Measurements from ENCODE around the gene PNKP.

The PNKP gene

DNA sequence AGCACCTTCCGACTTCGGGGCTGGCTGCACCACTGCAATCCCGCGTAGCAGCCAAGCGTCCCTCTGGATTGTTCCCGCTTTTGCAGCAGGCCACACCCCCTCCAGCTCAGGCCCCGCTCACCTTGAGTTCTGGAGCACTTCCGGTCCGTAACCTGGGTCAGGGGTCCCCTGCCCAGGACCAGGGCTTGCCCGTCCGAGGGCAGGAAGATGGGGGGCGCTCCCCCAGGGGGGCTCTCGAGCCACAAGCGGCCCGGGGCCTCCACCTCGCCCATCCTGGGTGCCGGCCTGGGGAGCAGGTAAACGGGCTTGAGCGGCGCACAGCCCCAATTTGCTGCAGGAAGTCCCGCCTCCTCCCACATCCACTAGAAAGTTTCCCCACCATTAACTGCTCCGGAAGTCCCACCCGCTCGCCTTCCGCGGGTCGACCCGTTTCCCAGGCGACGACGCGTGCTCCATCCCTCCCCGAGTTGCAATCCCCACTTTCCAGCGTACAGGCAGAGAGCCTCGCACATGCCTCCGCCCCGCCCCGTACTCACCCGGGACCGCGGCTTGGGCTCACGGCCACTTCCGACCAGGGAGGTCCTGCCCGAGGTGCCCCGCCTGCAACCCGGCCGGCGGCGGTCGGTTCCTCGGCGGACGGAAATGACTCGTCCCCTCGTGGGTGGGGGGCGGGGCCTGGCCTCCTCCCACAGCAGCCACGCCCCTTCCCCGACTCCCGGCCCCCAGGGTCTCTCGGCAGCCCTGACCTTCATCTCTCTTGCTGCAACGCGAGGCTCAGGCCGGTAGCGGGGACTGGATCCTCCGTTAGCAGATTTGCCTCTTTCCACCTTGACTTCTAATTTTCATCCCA is at the start of gene PNKP:
Gene PNKP, minus strand, starts transcription at position 644 of the 850 bp plus-strand sequence. Its CDS starts 372 bp downstream, at position 272.
- peak; percentile 90 for DNase-seq

DNA sequence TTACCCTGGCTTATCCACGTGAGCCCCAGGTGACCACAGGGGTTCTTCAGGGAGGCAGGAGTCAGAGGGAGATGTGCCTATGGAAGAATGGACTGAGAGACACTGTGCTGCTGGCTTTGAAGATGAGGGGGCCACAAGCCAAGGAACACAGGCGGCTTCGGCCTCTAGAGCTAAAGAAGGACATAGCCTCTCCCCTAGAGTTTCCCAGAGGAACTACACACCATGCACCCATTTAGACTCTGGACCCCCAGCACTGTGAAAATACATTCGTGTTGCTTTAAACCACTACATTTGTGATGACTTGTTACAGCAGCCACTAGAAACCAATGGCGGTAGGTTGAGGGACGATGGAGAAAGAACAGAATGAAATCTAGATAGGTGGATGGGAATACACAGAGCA is 47.9 kb upstream of the PNKP start:
- DNase-seq = no peak

- DNase-seq = no peak
Observed at GRCh38 chr19:49913720-49914119, 46.3 kb upstream of the PNKP start.

DNA sequence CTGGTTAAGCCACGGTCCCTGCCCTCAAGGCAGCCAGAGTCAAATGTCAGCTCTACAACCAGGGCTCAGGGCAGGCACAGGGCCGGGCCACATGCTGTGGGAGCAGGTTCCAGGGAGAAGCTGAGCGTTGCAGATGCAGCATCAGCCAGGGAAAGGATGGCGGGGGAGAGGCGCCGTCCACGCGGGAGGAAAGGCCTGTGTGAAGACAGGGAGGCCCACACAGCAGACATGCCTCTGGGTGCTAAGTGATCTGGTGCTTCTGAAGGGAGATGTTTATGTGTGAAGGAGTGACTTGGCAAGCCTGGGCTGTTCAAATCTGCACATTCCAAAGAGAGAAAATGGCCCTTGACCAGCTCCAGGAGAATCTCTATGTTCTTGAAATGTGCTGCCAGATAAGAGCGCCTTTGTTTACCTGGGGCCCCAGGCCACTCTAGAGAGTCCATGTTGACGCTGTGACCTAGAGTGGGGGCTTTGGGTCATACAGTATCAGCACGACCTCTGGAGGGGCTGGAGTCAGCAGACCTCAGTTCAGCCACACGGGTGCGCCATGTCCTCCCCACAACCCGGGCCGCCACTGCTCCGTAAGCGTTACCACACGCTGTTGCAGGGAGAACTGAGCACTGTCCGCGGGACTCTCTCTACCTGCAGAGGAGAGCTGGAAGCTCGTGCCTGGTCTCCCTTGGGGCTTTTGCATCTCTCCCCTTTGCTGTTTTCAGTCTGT is 45.7 kb upstream of the PNKP start:
- DNase-seq = no peak

GRCh38 chr19:49911381-49912145 is 44.2 kb upstream of the PNKP start:
- no peak for DNase-seq

GRCh38 chr19:49910179-49910578 is 42.8 kb upstream of the PNKP start:
- no peak for DNase-seq

- no peak for DNase-seq
Observed at GRCh38 chr19:49908480-49909420, 41.4 kb upstream of the PNKP start.

DNA sequence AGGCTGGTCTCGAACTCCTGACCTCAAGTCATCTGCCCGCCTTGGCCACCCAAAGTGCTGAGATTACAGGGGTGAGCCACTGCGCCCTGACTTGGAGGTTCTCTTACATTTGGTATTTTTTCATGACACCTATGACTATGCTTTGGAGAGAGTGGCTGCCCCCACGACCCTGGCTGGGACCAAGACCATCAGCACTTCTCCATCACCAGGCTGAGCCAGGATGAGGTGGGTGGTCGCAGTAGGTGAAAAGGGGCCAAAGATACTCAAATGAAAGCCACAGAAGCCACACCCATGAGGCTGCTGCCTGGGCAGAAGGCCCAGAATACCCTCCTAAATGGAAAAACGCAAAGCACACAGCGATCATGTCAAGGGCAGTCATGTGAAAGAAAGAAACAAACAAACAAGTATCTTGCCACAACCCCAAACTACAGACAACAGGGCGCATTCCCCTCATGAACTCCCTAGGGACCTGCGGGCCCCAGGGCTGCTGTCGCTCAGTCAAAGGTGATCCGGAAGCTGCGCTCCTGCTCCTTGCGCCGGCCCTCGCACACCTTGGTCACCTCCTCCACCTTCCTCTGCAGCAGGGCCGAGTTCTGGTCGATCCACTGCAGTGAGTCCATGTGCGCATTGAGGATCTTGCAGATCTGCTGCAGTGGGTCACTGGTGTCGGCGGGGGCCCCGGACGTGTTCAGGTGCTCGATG is 40.5 kb upstream of the PNKP start:
- DNase-seq = no peak

DNA sequence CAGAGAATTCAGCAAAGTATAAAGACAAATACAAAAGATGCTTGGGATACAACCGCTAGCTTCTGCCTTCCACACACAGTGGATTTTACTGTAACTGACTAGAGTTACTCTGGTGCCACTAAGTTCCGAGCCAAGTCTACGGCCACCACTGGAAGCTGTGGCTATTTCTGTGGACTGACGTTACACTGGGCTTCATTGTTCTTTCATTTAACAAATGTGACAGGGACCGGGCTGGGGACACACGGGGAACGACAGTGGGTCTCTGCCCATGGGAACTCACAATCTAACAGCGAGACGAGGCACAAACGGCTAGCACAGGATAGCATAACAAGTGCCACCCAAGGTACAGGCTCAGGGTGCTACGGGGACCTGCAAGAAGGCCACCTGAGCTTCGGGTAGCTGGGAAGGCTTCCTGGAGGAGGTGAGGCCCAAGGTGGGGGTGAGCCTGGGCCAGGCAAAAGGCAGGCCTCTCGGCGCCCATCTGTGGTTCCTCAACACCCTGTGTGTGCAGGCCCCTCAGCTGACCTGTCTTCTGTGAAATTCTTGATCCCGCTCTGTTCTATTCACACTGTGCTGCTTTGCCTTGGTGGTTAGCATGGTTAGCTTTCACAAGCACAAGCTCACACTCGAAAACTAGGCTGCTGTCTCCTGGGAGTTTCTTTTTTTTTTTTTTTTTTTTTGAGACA is 39.6 kb upstream of the PNKP start:
- DNase-seq = no peak

- no peak for DNase-seq
Observed at GRCh38 chr19:49904136-49904535, 36.8 kb upstream of the PNKP start.

DNA sequence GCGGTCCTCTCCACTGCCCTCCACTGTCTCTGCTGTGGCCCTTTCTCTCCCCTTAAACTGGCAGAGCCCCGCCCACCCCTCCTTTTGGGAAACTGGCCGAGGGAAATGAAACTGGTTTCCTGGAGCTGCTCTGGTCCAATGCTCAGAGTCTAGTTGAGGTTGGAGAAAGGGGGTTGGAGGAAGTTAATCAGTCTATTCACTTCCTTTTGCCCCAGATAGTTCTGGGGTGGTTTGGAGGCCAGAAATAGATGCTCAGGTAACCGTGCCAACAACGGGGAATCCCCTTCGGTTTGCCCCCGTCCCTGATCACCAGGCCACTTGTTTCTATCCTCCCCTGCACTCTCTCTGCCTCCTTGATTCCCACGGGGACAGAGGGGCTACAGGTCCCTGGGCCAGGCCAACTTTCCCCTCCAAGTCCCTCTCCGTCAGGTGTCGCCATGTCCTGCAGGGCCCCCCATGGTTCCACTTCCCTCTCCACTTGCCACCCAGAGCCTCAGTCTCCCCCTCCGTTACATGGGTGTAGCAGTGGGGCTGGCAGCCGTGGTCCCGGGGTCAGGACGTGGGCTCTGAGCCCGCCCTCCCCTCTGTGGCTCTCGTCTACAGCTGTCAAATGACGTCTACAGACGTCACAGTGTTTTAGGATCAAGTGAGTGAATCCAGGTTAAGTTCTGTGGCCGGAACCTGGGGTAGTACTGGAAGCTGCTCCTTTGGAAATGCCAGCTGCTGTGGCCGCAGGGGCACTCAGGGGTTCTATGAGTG is 29.7 kb upstream of the PNKP start, which contains the start of gene IL4I1:
Gene IL4I1, minus strand, starts transcription at position 25 of the 759 bp plus-strand sequence. CDS start 727 bp downstream, outside the sequence.
- DNase-seq = peak; percentile 49

DNA sequence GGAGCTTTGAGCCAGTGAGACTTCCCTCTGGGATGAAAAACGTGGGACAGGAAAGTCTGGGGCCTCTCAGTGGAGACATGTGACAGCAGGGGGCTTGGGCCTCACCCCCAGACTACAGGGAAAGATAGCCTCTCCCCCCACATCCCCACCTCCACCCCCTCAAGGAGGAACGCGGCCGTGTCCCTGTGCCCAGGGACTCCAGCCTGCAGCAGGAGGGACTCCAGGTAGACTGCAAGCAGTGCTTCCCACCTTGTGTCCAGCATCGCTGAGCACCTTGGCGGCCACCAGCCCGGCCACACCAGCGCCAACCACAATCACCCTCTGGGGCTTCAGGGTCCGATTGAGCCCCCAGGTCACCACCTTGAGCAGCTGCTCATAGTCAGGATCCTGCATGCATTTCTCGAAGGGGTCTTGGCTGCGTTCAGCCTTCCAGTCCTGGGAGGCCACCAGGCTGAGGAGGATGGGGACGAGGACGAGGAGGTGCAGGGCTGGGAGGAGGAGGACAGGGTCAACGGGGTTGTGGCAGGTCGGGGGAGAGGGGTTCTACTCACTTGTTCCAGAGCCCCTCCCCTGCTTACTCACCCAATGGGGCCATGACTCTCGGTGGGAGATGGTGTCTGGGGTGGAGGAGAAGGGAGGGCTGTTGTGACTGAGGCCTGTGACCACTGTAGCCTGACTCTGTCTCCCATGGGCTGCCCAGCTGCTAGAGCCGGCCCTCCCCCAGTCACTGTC is 28.4 kb upstream of the PNKP start:
- DNase-seq = no peak

- DNase-seq = no peak
Observed at GRCh38 chr19:49894879-49895565, 27.6 kb upstream of the PNKP start.

GRCh38 chr19:49894011-49894664 is 26.8 kb upstream of the PNKP start:
- no peak for DNase-seq

DNA sequence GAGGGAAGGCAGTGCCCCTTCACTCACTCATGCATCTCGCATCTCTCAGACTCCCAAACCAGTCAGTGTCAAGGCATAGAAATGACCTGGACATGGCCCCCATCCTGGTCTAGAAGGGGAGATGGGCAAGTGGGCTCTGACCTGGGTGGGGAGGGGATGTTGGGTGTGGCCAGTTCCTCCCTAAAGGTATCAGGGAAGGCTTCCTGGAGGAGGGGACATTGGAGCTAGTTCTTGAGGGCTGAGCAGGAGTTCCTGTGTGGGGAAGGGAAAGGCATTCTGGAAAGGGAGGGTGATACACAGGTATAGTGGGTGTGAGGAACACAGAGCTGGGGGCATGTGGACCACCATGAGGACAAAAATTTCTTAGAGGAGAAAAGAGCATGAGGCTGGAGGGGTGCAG is 25.3 kb upstream of the PNKP start:
- DNase-seq = no peak

DNA sequence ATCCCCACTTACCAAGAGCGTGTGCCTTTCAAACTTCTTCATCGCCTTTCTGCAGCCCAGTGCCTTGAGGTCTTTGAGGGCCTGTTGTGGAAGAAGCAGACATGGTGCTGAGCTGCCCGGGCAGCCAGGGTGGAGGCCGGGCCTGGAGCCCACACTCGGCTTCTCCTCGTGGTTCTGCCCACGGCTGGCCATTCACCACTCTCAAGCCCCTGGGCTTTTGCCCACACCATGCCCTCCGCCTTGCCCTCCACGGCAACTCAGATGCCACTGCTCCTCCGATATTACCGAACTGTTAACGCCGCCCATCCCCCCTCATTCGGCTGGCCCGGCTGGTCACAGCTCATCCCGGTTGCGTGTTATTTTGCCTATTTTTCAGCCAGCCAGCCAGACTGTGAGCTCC is 24.0 kb upstream of the PNKP start:
- DNase-seq = no peak

DNA sequence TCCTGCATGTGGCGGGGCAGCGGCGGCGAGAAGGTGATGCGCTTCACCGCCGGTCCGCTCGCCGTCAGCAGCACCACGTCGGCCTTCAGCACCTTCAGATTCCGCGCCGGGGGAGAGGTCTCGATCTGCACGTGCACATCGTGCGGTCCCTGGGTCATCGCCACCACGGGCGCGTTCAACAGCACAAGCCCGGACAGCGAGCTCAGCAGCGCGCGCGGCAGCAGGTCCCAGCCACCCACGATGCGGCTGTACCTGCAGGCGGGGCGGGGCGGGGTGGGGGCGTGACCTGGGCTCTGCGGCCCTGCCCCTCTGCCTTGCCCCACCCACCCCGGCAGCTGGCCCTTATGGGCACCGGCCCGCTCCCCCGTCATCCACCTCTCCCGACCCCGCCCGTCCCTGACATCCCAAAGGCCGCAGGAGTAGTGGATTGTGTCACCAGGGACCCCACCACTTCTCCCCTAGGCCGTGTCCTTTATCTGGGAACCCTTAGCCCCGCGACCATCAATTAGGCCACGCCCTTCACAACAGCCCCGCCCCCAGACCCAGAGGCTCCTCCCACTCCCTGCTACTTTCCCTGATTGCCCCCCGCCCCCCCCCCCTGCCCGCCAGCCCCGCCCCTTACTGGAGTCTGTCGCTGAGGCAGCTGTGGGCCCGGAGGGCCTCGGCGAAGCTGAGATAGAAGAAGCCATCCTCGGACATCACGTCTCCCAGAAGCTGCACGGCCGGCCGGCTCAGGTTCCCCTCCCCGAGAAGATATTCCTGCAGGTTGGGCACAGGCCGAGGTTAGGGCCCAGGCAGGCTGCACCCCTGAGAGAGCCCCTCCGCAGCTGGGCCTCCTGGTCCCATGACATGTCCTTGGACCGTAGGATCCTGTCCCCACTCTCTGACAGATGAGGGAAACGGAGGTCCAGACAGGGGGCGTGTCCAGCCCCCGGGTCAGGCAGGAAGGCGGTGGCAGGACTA is 23.3 kb upstream of the PNKP start:
- DNase-seq = no peak

Data from NCI-H226 (cell line).